Inflammatory macrophage treated with lipopolysaccharide for 1 hour (primary cell): ENCODE measurements around the gene SLC22A14.
"Not testable (repeated sequence)": the region's sequence is repeated elsewhere in the genome, so short reads cannot be mapped to it uniquely, and the experiment has no call there.

ENCODE experiments used
- DNase-seq, 2 donors: peaks; one replicate each; pipeline ENCODE4 v3.0.0-alpha.2; 2020 to 2022

Gene SLC22A14, protein sequence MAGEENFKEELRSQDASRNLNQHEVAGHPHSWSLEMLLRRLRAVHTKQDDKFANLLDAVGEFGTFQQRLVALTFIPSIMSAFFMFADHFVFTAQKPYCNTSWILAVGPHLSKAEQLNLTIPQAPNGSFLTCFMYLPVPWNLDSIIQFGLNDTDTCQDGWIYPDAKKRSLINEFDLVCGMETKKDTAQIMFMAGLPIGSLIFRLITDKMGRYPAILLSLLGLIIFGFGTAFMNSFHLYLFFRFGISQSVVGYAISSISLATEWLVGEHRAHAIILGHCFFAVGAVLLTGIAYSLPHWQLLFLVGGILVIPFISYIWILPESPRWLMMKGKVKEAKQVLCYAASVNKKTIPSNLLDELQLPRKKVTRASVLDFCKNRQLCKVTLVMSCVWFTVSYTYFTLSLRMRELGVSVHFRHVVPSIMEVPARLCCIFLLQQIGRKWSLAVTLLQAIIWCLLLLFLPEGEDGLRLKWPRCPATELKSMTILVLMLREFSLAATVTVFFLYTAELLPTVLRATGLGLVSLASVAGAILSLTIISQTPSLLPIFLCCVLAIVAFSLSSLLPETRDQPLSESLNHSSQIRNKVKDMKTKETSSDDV

DNA sequence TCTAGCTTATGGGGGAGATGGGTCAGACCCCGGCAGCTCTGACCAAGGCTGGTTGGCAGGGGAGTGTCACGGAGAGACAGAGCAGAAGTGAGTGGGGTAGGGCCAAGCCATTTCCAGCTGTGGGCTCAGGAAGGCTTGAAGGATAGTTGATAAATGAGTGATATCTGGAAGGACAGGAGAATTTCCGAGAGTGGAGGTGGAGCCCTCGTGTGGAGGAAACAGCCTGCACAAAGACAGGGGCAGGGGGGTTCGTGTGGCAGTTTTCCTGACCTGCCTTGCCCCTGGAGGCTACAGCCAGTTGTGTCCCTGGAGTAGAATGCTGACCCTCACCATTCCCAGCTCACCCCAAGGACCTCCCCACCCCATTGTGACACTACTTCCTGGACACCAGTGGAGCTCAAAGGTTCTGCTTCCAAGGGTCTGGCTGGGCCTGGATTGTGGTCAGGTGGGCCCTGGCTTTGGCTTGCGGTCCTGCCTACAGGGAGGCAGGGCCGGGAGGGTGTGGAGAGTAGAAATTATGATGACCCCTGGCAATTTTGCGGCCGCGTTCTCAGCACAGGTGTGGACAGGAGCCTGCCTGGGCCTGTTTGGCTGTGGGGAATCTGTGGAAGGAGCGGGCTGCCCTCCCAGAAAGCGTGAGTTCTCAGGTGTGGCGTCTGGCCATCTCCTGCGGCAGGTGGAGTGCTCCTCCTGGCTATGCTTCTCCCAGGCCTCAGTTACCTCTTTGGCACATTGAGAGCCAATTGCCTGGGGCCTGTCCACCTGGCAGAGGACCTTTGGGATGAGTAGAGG is at the start of gene SLC22A14:
SLC22A14 (plus strand) TSS at position 400 of the 792 bp plus-strand sequence. CDS start 23,733 bp downstream, outside the sequence.
- no peak for DNase-seq

DNA sequence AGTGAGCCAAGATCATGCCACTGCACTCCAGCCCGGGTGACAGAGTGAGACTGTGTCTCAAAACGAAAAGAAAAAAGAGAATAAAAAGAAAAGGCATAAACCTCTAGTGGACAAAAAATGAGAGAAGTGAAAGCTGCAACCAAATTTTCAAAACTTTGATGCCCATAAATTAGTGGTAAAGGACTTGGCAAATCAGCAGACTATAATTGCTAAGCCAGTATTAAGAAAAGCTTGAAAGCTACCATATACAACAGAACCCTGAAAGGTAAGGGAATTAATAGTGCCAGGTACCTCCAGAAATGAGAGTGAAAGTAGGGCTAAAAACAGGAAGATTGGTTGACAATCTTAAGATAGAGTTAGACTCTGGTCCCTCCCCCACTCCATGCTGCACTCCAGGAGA is 49.4 kb upstream of the SLC22A14 start:
- no peak for DNase-seq

DNA sequence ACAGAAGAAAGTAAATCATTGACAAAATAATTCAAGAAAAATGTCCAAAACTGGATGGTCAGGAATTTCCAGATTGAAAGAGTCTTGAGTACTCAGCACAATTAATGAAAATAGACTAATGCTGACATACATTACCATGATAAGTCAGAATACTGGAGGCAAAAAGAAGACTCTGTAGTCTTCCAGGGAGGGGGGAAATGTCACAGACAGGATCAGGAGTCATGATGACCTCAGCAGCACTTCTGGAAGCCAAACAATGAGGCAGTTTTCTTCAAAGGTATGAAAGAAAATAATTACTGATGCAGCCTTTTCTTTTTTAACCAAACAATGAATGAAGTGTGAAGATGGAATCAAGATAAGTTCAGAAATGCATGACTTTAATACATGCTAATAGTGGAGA is 46.6 kb upstream of the SLC22A14 start:
- peak; percentile 6 to 18 for DNase-seq

DNA sequence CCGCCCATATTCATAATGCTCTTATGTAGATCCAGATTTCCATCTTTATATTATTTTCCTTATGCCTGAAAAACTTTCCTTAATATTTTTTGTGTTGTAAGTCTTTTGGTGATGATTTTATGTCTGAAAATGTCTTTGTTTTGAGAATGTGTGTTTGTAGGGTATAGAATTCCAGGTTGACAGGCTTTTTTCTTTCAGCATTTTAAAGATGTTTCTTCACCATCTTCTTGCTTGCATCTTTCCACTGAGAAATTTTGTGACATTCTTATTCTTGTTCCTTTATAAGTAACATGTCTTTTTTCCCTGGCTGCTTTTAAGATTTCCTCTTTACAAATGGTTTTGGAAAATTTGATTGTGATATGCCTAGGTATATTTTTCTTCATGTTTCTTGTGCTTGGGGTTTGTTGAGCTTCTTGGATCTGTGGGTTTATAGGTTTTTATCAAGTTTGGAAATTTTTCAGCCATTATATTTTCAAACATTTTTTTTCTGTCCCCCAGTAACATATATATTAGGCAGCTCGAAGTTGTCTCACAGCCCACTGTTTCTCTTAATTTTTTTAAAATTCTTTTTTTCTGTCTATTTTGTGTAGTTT is 43.6 kb upstream of the SLC22A14 start:
- no peak for DNase-seq

DNA sequence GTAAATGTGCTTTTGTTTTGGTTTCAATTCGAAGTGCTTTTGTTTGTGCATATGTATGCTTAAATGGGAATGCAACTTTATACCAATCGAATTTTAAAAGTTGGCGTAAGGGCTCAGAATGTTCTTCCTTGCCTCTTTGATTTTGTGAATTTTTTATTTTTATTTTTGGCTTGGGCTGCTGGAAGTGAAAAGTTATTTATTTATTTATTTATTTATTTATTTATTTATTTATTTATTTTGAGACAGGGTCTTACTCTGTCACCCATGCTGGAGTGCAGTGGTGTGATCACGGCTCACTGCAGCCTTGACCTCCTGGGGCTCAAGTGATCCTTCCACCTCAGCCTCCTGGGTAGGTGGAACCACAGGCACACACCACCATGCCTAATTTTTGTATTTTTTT is 39.3 kb upstream of the SLC22A14 start:
- DNase-seq, result not testable (repeated sequence)

DNA sequence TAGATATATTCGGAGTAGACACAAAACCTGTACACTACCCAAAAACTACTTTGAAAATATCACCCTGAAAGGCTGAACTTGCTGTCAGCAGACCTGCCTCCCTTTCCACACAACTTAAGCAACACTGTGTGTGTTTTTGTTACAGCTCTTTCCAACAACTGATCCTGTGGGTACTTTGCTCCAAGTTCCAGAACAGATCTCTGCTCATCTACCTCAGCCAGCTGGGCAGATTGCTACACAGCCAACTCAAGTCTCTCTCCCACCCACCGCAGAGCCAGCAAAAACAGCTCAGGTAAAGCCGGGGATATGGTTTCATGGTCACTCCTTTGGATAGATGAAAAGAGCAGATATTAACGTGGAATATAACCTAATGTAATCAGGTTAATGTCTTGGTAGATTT is 36.2 kb upstream of the SLC22A14 start:
- DNase-seq, result no peak

DNA sequence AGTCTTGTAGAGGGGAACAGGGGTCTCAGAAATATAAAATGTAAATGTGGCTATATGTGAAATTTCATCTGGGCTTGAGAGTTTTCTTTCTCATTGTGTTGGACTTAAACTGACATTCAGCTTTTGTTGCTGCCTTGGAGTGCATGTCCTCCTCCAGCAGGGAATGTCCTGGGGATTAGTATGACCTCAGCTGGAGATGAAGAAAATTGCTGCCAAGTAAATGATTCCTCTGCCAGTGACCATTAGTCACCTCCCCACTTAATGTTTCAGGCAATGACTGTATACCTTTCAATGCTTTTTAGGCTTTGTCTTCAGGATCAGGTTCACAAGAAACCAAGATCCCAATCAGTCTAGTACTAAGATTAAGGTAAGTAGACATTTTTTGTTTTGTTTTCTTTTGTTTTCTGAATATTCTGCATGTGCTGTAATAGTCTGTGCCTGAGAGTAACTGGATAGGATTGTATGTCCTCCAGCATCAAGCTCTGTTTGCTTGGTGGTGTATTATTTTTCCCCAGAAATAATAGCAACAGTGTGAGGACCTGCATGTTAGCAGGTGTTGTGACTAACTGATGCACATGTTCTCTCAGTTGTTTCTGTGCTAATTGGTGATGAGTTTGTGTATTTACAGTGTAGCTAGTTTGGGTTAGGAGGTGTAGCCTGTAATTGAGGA is 34.6 kb upstream of the SLC22A14 start:
- DNase-seq, result peak in 1 of 2 donors; percentile 47

DNA sequence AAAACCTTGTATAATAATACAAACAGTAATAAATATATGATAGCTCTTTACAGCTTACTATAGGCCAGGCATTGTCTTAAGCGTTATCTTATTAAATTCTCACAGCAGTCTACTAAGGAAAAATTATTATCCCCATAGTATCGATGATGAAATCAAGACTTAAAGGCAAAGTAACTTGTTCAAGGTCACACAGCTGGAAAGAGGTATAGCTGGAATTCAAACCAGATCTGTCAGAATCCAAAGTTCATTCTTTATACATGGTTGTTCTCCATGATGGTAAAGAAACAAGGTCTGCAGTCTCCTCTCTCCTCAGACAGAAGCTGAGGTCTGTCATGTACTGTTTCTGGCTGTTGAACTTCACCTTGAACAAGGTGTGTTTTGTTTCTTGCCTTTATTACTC is 31.9 kb upstream of the SLC22A14 start:
- no peak for DNase-seq

DNA sequence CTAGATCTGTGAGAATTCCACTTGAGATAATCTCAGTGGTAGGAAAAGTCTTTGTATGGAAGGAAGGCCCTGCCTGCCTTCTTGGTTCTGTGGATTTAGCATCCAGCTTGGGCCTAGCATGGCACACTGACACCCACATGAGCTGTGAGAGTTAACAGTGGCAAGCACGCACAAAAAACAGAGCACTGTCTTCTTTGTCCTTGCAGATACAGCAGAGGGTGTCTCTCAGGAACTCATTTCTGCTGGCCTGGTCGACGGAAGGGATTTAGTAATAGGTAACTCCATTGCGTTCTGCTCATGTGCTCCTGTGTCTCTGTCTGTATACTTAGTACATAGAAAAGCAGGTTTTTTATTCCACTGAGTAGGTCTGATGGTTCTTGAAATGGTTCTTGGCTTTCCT is 30.9 kb upstream of the SLC22A14 start:
- no peak for DNase-seq

DNA sequence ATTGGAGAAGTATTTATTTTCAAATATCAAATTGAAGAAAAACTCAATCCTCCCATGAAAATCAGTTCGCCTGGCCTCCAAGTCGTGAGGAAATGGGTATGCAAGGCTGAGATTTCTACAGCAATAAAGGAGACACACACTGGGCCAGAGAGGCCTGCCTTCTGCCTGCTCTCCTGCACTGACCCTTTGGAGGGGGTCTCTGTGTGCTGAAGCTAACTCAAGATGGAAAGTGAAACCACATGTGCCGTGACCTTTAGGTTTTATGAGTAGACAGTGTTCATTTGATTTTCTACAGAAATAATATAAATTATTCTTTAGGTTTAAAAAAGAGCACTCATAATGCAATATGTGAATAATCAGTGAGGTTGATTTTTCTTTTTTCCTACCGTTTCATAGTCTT is 28.4 kb upstream of the SLC22A14 start:
- DNase-seq, result no peak

DNA sequence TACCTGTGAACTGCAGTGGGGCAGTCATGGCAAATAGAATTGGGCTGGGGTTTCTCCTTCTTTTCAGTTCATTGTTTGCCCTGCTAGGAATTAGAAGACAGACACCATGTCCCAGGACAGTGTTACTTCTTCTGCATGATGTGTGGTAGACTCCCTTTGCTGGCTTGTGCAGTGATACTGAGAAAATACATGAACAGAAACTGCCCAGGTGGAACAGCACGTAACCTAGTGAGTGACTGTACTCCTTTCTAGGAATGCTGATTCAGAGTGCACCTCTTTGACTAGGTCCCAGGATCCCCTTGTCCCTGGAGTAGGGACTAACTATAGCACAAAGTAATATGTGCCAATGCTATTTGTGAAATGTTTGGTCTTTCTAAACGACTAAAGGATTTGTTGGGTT is 27.2 kb upstream of the SLC22A14 start:
- DNase-seq, result no peak

DNA sequence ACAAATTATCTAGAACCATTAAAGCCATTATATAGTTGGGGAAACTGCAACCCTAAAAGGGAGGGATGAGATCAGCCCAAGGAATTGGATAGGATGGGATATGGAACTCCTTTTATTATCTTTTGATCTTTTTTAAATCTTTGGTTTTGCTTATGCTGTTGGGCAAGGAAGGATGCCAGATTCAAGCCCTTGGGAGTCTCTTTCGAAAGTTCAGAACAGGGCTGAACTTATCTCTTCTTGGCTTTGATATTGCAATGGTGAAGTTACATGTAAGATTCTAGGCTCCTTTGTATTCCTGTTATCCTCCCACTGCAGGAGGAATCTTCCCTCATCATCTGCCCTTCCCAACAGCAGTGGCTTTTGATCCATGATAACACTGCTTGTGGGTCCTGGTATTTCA is 26.5 kb upstream of the SLC22A14 start:
- DNase-seq, result no peak

DNA sequence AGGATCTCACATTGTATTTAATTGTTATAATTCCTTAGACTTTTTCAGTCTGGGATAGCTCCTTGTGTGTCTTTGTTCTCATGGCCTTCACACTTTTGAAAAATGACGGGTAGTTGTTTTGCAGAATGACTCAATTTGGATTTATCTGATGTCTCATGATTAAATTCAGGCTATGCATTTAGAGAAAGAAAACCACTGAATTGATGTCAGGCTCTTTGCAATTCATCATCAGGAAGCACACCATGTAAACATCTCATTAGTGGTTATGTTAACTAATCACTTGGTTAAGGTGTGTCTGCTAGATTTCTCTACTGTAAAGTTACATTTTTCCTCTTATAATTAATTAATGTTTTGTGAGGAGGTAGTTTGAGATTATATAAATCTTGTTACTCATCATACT is 24.5 kb upstream of the SLC22A14 start:
- DNase-seq, result no peak

DNA sequence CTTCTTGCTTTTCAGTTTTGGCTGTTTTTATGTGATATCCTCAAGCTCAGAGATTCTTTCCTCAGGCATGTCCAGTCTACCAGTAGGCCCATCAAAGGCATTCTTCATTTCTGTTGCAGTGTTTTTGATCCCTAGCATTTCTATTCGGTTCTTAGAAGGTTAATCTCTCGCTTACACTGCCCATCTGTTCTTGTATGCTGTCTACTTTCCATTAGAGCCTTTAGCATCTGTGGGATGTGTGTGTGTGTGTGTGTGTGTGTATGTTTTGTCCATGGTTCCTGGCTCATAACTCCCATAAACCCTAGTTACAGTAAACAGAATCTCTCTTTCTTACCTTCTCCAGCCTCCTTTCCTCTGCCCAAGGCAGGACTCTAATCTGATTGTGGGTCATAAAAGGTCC is 21.6 kb upstream of the SLC22A14 start:
- DNase-seq, result no peak

DNA sequence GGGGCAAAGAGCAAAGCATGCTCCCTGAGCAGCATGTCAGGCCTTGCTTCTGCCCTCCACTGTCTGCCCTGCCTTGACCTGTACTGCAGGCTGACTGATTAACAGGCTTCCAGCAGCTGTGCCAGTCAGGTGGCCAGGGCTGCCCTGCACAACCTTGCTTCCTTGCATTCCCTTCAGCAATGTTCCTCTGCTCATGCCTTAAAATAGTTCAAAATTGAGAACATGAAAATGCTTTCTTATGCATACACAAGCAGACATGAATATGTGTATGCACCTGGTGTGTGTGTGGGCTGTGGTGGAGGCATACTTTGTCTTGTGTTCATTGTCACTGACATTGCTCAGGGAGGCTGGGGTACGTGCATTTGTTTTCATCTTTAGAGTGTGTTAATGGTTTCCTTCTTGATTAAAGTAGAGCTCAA is 17.7 kb upstream of the SLC22A14 start:
- DNase-seq, result no peak

DNA sequence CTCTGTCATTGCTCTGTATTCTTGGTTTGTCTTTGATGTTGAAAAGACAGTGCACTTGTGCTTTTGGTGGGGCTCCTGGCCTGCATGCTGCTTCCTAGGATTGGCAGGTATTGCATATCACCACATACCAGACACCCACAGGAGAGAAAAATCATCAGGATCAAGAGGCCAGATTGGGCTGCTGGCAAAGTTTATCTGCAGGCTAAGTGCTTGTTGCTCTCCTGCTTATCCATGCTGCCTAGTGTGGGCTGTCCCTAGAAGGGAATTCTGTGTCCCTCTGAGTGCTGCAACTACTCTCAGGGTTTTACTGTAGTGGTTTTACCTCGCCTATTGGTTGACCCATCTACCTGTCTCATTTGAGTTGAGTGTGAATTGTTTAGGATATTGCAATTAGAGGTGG is 17.3 kb upstream of the SLC22A14 start:
- DNase-seq, result no peak

DNA sequence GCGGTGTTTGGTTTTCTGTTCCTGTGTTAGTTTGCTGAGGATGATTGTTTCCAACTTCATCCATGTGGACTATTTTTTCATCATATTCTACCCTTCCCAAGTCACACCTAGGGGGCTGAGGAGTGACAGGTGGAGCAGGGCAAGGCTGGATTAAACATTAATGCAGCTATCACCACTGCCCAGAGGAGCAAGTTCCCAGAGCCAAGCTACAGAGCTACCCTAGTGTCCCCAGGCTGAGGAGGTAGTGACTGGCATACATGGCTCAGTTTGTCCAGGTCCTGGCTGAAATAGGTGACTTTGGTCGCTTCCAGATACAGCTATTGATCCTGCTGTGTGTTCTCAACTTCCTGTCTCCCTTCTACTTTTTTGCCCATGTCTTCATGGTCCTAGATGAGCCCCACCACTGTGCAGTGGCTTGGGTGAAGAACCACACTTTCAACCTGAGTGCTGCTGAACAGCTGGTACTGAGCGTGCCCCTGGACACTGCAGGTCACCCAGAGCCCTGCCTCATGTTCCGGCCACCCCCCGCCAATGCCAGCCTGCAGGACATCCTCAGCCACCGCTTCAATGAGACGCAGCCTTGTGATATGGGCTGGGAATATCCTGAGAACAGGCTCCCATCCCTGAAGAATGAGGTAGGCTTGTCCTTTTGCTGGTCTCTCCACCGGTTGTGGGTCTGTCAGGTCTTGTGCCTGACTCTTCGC is 16.3 kb upstream of the SLC22A14 start, which contains the start of gene SLC22A13:
SLC22A13 (plus strand) TSS at position 209 of the 704 bp plus-strand sequence; CDS start at position 258, 49 bp downstream.
- no peak for DNase-seq

DNA sequence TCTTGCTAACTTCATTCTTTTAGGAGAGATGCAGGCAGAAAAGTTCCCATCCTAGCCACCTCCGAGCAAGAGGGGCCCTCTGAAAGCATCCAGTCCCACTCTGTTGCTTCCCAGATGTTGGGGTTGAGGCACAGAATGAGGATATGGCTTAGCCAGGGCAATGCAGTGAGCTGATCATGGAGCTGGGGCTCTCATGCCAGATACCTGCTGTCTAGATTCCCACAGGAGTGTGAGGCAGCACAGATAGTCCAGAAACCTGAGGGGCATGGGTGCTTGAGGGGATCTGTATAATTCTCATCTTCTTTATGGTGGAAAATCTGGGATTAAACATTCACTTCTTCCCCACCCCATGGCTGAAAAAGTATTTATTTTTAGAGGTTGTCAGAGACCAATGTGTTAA is 15.3 kb upstream of the SLC22A14 start:
- no peak for DNase-seq

DNA sequence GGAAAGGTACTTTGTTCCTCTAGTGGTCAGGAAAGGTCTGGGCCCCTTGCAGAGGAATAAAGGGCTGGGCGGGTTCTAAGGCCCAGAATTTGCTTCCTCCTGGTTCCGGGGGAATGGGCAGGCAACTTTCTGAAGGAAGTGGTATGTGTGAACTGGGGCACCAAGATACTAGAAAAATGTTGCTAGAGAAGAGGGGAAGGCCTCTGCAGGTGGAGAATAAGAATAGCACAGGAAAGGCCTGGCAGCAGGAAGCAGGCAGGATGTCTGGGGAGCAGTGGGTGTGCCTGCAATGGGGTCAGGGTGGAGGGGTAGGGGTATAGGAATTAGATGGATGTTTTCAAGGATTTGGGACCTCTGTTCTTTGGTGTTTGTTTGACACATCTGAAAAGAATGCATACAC is 14.4 kb upstream of the SLC22A14 start:
- DNase-seq, result no peak

DNA sequence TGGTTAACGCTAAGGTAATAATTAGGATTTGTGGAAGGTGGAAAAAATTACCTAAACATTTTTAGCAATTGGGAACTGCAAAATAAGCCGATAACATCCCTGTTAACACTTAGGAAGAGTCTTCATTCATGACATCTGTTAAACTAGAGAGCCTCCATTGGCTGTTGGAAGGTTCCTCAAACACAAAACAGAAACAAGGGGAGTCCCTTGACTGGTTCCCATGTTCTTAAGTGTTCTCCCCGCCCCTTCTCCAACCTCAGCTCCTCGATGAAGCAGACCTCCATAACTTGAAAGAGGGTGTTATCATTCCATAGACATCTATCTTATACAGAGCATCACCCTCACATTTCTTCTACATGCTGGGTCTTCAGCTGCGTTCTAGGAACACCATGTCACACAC is 14.0 kb upstream of the SLC22A14 start:
- DNase-seq, result peak; percentile 44 to 52

DNA sequence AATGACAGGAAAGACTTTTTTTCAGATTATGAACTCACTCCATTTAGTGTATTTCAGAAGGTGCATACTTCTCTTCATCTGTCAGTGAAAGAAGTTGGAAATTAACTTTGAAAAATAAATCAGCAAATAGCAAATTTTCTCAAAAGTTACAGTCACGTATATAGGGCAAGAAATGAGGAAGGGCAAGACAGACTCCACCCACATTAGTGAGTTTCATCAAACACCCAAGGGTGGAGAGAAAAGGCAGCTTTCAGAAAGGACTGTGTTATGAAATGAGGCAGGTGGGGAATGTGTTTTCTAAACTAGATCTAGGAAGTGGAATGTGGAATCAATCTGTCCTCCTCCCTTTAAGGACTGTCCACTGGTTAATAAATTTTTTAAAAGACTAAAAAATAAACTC is 13.6 kb upstream of the SLC22A14 start:
- DNase-seq, result peak; percentile 52 to 54

DNA sequence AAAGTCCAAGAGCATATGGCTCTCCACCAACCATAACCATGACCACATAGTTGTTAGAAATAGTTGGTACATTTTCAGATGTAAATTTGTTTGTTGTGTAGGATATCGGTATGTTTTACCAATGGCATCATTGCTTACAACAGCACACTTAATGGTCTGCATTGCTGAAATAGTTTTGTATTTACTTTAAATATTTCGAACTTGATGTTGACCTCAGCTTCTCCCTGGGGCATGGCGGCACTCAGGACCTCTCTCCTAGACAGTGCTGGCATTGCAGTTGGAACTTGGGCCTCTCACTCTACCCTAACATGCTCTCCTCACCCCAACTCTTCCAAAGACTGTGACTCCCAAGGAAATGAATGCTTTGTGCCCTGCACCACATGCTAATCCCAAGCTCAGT is 11.5 kb upstream of the SLC22A14 start:
- DNase-seq, result no peak
